HG03045 (cell line): ENCODE measurements around the gene NAT14.

Experiments
- ATAC-seq: cut with Tn5 transposase; IDR thresholded peaks from one replicate; pipeline ENCODE4 v1.9.1; 2021; ENCODE audit warnings: mild to moderate bottlenecking, moderate library complexity; ENCODE audit not compliant: unreplicated experiment

The NAT14 gene

GRCh38 chr19:55467236-55468053 is 17.5 kb upstream of the NAT14 start:
- peak; percentile 66 for ATAC-seq

- no peak for ATAC-seq
Measured at GRCh38 chr19:55468054-55468393, 17.0 kb upstream of the NAT14 start.

DNA sequence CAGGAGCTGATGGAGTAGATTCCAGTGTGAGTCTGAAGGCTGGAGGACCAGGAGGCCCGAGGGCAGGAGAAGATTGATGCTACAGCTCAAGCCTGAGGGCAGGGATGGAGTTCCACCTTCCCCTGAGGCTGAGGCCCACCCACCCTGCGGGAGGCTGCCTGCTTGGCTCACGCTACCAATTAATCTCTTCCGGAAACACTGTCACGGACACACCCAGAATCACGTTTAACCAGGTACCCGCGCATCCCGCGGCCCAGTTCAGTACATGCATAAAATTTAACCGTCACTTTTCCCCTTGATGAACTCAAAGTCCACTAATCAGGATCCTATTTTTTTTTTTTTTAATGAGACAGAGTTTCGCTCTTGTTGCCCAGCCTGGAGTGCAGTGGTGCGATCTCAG is 13.7 kb upstream of the NAT14 start:
- no peak for ATAC-seq

DNA sequence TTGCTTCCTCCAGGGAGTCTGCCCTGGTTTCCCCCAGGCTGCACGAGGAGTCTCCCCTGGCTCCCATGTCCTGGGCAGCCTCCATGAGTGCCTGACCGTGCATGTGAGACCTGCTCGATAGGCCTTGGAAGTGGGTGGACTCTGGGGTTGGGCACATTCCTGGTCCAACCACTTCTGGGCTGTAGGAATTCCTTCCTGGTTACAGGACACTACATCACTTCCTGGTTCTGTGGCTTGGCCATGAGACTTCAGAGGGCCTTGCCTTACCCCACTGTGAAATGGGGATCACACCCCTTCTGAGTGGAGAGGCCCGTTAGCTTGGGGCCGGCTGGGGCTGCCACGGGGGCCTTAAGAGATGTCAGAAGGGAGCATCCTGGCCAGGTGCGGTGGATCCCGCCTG is 12.5 kb upstream of the NAT14 start:
- ATAC-seq: no peak

DNA sequence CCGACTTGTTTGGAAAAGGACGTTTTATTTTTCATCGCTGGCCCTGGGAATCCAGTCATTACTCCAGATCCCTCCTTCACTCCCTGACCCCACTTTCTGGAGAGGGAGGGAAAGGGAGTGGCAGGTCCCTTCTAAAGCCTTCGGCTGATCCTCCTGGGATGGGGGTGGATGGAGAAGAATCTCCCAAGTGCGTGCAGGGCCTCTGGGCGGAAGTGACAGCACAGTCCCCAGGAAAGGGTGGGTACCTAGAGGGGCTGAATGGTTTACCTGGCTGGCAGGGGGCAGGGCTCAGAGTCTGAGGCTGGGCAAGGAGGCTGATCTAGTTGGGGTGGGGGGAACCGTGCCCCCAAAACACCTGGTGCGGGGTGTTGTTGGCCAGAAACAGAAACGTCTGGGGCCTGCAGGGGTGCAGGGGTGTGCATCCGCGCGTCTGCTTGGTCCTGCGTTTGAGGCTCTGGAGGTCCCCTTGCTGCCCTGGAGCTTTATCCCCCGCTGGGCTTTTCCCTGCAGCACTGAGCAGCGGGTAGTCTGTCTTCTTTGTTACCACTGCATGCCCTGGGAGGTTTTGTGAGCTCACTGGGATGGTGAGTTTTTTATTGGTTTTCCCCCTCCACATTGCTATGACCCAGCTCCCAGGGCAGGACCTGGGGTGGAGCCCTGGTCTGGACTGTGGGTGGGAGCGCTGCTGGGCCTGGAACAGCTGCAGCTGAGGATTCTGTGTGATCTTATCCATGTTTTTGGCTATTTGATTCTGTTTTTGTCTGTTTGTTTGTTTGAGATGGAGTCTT is 11.6 kb upstream of the NAT14 start:
- ATAC-seq: no peak

- ATAC-seq: no peak
Measured at GRCh38 chr19:55474269-55475265, 10.4 kb upstream of the NAT14 start.

DNA sequence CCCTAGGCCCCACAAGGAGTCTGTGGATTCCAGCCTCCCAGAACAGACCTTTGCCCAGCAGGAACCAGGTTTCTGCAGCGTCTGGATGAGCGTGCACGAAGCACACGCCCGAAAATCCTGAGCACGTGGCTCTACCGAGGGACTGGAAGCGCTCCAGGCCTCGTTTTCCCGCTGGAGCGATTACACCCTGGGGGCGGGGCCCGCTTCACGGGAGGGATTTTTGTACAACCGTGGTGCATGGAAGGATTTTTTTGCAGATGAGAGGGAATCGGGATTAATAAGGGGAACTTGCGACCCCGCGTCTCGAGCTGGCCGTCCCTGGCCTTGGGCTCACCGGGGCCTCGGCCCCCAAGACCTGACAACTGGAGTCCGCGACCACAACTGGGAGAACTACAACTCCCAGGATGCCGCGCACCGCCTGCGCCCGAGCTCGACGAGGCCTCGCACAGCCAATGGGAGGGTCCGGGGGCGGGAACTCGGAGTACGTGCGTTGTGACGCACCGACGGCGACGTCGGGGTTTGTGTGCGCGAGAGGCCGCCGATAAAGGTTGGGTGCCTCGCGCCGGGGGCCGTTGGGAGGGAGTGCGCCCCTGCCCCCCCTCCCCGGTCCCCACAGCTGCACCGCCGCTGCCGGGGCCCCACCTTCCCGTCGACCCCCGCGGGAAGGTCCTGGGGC is 8.8 kb upstream of the NAT14 start, which contains the start of gene ZNF628:
TSS of gene ZNF628 (plus strand) at position 518 of the 676 bp plus-strand sequence. CDS start 3,294 bp downstream, outside the sequence.
- ATAC-seq: peak; percentile 86

DNA sequence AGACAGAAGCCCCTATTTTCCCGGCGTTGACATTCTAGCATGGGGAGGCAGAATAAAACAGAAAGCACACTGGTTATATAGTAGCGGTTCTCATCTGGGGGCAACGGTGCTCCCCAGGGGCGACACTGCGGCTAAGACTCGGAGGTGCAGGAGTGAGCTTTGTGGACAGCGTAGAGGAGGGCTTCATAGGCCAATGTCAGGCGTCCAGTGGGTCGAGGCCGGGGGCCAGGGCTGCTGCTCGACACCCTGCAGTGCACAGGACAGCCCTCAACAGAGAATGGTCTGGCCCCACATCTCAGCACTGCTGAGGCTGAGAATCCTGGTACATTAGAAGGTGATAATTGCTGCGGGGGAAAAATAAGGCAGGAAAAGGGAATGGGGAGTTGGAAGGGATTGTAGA is 7.1 kb upstream of the NAT14 start:
- no peak for ATAC-seq

GRCh38 chr19:55478364-55478763 is 6.6 kb upstream of the NAT14 start:
- no peak for ATAC-seq

DNA sequence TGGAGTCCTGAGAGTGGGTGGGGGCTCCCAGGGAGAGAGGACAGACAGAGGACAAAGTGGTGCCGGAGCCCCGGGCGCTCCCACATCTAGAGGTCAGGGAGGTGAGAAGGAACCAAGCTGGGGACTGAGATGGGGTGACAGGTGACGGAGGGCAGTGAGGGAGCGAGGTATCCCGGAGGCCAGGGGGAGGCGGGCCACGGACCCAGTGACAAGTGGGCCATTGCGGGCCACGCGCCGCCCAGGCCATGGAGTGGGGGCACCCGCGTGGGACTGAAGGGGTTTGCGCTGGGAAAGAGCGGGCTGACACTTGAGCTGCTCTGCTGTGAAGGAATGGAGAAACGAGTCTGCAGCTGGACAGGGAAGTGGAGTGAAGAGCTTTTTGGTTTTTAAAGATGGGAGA is 5.9 kb upstream of the NAT14 start:
- ATAC-seq: no peak

DNA sequence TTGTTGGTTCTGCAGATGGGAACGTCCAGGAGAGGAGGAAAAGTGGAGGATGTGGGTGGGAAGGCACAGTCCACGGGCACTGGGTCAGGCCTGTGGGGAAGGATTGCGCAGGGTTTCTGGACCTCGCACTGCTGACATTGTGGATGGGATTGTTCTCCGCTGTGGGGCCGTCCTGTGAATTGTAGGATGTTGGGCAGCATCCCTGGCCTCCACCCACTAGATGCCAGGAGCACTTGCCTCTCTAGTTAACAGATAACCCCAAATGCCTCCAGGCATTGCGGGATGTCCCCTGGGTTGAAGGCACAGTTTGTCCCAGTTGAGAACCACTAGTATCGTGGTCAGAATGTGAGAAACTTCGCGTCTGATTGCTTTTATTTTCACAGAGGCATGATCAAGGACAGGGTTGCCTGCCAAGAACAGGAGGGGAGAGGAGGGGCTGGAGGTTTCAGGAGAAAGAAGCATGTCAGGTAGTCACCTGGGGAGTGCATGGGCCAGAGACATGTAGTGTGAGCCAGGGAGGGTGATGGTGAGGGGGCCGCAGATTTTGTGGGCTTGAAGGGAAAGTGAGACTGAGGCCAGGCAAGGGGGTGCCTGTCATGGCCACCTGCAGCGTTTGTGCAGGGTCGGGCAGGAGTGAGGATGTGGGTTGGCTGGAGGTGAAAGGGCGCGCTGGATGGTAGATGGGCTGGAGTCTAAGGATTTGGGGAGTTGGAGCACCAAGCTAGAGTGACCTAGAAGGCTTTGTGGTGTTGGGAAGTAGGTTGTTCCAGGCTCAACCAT is 5.3 kb upstream of the NAT14 start:
- no peak for ATAC-seq

GRCh38 chr19:55481148-55481793 is 3.7 kb upstream of the NAT14 start:
- ATAC-seq: no peak

DNA sequence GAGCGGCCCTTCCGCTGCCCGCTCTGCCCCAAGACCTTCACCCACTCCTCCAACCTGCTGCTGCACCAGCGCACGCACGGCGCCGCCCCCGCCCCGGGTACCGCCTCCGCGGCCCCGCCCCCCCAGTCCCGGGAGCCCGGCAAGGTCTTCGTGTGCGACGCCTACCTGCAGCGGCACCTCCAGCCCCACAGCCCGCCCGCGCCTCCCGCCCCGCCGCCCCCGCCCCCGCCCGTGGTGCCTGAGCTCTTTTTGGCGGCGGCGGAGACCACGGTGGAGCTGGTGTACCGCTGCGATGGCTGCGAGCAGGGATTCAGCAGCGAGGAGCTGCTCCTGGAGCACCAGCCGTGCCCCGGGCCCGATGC is 3.2 kb upstream of the NAT14 start:
- ATAC-seq: no peak

DNA sequence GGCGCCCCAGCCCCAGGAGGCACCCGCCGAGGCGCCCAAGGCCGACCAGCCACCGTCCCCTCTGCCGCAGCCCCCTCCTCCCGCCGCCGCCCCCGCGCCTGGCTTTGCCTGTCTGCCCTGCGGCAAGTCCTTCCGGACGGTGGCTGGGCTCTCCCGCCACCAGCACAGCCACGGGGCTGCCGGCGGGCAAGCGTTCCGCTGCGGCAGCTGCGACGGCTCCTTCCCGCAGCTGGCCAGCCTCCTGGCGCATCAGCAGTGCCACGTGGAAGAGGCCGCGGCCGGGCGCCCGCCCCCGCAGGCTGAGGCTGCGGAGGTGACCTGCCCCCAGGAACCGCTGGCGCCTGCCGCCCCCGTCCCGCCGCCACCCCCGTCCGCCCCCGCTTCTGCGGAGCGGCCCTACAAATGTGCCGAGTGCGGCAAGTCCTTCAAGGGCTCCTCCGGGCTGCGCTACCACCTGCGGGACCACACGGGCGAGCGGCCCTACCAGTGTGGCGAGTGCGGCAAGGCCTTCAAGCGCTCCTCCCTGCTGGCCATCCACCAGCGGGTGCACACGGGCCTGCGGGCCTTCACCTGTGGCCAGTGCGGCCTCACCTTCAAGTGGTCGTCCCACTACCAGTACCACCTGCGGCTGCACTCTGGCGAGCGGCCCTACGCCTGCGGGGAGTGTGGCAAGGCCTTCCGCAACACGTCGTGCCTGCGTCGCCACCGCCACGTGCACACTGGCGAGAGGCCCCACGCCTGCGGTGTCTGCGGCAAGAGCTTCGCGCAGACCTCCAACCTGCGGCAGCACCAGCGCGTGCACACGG is 2.6 kb upstream of the NAT14 start:
- no peak for ATAC-seq

DNA sequence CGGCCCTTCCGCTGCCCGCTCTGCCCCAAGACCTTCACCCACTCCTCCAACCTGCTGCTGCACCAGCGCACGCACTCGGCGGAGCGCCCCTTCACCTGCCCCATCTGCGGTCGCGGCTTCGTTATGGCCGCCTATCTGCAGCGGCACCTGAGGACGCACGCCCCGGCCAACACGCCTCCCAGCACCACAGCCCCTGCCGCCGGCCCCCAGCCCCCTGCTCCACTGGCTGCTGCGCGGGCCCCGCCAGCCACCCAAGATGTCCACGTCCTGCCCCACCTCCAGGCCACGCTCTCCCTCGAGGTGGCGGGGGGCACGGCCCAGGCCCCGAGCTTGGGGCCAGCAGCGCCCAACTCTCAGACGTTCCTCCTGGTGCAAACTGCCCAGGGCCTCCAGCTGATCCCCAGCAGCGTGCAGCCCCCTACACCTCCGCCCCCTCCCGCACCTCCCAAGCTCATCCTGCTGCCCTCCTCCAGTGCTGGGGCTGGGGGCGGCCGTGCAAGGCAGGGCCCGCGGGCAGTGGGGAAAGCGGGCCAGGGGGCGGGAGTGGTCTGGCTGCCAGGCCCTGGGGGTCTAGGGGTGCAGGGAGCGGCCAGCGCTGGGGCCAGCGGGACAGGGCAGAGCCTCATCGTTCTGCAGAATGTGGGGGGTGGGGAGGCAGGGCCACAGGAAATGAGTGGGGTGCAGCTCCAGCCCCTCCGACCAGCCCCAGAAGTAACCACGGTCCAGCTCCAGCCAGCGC is 1.9 kb upstream of the NAT14 start:
- no peak for ATAC-seq

DNA sequence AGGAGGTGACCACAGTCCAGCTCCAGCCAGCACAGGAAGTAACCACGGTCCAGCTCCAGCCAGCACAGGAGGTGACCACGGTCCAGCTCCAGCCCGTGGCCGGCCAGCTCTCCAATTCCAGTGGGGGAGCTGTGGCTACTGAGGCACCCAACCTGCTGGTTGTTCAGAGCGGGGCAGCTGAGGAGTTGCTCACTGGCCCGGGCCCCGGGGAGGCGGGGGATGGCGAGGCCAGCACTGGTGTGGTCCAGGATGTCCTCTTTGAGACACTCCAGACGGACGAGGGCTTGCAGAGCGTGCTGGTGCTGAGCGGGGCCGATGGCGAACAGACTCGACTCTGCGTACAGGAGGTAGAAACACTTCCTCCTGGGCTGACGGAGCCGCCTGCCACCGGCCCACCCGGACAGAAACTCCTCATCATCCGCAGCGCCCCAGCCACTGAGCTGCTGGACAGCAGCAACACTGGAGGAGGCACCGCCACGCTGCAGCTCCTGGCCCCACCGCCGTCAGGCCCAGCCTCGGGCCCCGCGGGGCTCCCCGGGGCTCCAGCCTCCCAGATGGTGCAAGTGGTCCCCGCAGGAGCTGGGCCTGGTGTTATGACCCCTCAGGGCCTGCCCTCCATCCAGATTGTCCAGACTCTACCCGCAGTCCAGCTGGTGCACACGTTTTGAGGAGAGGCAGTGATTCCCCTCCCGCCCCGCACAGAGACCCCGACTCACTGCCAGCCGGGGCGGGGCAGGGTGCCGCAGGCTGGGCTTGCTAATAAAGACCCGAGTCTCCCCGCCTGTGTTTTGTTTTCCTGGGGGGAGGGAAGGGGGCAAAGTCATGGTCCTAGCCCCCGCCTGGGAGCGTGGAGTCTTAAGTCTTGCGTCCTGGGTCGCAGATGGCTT is 1.0 kb upstream of the NAT14 start:
- ATAC-seq: no peak
